HG03565 (cell line): ENCODE results near the gene TMEM108.

Experiments used
- ATAC-seq: cut with Tn5 transposase; IDR thresholded peaks from one replicate; pipeline ENCODE4 v1.9.1; 2021; ENCODE audit warnings: mild to moderate bottlenecking, moderate library complexity; ENCODE audit not compliant: unreplicated experiment

Gene TMEM108

DNA sequence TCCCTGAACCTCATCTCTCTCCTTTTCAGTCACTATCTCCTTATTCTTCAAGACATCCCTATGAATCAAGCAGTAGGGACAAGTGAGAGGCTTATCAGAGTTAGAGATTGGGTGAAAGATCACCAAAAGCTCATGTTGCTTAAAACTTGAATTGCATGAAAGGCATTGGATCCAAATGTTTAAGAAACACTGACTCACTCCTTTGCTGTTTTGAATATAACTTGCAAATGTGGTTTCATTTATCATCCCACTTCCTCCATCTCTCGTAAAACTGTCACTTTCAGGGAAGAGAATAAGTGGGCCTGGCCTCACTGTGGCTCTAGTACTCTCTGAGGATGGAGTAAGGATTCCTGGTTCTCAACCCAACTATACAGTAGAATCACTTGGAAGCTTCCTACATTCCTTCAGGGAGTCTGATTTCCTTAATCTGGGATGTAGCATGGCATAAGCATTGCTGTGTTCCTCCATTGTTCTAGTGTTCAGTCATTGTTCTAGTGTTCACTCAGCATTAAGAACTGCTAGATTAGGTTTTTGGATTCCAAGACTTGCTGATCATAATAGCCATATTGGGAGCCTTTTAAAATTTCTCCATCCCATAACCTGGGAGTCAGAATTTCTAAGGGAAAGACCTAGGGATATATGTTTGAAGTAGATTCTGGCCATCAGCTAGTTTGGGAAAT is 171.8 kb downstream of the TMEM108 start:
- no peak for ATAC-seq

DNA sequence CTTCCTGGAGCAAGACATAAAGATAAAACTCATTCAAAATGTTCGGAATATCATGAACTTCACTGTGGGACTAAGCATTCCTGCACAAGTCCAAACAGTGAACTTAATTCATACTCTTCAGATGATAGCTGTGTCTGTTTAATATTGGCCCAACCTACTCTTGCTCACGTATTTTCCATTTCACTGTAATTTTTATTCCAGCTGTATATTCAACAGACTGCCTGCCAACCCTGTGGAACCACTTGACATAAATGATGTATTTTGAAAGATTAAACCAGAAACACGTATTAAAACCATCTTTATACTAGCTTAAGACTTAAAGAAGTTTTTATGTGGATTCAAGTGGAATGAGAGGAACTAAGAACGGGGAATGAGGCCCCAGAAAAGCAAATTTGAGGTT is 172.5 kb downstream of the TMEM108 start:
- no peak for ATAC-seq

DNA sequence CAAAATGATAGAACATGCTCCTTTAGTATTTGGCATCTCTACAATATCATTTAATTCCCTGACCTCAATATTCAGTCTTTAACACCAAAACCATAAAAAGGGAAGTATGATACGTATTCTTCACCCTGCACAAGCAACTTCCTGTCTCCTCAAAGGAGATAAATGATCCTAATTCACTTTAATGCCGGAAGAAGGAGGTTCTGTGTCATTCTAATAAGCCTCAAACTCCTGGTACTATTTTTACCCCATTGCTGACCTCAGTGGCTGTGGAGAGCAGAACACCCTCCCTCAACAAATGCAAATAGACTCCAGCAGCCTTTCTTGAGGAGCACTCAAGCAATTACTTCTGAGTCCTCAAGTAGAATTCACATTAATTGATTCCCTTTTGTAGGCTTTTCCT is 173.3 kb downstream of the TMEM108 start:
- peak; percentile 97 for ATAC-seq

DNA sequence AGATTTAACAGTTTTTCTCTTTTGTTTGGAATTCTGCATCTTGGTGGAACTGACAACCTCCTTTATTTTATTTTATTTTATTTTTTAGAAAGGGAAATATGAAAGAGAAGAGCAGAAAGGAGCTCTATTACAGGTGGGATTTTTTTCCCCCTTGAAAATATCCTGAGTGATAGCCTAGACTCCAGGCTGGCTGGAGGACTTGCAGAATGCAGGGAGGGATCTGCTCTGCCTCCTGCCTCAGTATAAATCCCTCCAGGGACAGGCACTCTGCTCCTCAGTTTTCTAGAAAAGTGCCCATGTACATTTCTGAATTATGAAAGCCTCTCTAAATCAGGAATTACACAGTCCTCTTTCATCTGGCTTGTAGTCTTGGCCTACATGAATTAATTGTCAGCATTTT is 173.7 kb downstream of the TMEM108 start:
- ATAC-seq = no peak

DNA sequence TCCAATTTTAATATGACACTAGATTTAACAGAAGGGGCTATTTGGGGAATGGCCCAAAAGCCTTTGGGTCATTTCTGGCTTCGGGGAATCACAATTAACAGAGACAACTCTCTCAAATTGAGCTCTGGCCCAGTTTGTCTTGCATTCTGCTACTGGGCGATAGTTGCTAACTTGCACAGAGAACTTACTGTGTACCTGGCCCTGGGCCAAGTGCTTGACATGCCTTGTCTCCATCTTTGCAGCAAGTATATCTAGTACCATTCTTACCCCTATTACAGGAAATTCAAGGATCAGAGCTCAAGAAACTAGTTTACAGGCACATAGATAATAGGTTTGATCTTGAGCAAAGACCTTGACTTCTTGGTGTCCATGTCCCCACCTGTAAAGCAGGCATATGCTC is 175.7 kb downstream of the TMEM108 start:
- ATAC-seq = no peak

DNA sequence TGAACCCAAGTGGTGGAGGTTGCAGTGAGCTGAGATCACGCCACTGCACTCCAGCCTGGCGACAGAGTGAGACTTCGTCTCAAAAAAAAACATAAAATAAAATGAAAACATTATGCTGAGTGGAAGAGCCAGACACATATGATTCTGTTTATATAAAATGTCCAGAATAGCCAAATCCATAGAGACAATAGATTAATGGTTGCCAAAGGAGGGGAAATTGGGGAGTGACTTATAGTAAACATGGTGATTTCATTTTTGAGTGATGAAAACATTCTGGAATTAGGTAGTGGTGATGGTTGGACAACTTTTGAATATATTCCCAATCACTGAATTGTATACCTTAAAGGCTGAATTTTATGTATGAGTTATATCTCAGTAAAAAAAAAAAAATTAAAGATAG is 189.6 kb downstream of the TMEM108 start:
- no peak for ATAC-seq

DNA sequence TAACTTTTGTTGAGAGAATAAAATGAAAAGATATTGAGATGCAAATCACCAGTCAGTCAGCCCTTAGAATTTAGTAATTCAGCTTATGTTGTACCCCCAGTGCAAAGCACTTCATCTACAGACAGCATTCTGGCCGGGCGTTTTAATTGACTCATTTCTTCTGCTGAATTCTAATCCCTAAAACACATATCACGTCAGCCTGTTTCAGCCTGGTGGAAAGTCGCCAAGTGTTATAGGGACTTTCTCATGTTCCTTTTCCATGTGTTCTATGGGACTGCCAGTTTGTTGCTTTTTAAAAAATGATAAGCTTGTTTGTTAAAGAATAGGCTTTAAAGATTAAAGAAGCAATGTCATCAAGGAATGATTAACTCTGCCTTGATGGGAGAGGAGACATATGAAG is 192.0 kb downstream of the TMEM108 start:
- ATAC-seq = no peak

DNA sequence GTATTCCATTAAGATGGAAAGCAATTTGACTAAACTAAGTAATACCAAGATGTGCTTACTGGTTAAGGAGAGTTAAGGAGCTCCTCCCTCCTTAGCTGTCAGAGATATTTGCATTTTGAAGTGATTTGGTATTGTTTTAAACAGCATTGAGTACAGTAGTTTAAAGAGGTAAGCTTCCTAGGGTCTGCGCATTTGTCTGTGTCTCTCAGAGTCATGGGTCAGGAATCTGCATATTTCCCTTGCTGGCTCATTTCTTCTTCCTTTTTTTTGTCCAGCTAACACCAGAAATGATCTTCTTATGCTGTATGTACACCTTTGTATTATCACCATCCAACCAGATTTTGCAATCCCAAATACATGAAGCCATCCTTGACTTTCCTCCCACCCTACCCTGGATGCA is 198.7 kb downstream of the TMEM108 start:
- ATAC-seq = no peak

DNA sequence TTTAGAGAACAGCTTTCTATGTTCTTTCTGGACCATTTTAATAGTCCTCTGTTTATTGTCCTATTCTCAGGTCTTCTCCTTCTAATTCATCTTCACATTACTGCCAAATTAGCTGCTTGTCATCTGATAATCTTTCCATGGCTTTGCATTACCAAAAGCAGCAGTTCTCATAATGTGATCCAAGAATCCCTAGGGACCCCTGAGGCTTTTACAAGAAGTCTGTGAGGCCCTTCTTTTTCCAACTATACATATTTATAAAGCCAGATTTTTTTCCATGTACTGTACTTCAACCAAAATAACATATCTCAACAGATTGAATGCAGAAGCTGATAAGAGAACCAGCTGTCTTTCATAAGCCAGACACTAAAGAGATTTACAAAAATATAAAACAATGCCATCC is 199.2 kb downstream of the TMEM108 start:
- no peak for ATAC-seq

DNA sequence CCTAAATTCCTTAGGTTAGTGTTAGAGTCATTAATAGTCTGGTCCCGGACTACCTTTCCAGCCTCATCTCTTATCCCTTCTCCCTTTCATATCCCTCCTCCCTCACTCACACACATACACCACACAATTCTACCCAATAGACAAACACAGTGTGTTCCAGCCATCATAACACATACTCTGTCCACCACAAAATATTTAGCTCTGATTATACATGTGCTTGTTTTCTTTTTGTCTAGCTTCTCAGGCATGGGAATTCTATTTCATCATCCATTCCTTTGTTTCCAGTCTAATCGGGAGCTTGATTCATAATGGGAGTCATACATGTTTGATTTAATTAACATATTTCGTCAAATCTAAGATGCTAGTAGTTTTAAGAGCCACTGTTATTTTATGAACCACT is 199.8 kb downstream of the TMEM108 start:
- ATAC-seq = no peak

DNA sequence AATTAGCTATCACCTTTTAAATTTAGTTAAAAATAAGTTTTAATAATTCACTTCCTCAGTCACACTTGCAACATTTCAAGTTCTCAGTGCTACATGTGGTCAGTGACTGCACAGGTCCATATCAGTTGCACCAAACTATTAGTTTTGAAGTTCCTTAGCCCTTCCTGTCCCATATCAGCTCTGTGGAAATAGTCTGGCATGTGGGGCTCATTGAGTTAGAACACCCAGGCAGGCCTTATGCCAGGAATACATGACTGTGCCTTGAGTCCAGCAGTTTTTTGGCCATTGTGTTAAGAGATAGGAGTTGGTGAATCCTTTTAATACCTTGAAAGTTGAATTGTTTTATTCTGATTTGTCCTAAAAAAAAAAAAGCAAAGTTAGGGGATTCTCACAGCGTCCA is 207.9 kb downstream of the TMEM108 start:
- ATAC-seq = no peak

DNA sequence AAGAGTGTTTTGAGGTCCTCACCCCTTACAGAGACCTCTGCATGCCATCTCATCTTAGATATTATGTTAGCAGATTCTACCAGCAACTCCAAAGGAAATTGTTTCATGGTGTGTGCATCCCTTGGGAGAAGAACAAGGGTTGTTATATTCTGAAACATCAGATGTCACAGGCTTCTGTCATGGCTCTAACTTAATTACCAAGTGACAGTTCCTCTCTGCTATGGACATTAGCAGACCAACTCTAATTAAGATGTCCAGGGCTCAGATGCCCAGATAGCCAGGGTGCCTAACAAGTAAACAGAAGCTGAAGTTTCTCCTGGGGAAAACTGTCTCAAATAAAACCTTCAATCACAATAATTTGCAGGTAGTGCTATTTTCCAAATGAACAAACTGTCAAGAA is 208.6 kb downstream of the TMEM108 start:
- no peak for ATAC-seq

DNA sequence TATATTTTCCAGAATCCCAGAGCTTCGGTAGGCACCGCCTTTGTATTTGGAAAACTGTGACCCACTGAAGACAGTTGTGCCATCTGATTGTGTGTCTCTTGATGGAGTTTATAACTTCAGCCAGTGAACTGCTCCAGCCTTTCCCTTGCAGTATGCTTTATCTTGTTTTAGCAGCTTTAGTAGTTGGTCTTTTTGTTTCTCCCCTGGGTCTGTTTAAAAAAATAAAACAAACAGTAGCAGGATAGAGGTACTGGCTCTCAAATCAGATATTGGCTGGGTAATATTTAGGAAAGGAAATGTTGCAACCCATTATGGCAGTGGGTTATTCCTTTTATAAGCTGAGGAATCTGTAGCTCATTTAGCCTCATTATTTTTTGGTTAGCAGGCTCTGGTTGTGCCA is 210.2 kb downstream of the TMEM108 start:
- no peak for ATAC-seq

DNA sequence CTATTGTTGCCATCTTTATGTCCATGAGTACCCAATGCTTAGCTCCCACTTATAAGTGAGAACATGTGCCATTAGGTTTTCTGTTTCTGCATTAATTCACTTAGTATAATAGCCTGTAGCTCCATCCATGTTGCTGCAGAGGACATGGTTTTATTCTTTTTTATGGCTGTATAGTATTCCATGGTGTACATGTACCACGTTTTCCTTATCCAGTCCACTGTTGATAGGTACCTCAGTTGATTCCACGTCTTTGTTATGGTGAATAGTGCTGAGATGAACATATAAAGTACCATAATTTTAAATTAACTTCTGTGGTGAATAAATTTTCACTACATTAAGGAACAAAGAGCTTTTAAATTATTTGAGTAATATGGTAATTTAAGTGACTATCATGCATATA is 211.3 kb downstream of the TMEM108 start:
- ATAC-seq = no peak

DNA sequence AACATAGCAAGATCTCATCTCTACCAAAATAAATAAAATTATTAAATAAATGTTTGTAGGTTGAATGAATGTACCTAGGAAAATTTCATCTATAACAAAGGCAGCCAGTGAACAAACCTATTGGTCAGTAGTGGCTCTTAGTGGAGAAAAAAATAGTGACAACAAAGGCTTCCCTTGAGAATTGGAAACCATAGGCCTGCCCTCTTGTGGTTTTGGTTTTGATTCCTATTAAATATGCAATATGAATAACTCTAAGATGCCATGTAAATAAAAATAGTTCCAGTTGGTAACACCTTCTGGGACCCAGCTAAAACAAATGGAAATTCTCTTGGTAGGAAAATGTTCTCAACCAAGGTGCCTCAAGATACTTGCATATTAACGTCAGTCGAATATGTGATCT is 216.0 kb downstream of the TMEM108 start:
- no peak for ATAC-seq

DNA sequence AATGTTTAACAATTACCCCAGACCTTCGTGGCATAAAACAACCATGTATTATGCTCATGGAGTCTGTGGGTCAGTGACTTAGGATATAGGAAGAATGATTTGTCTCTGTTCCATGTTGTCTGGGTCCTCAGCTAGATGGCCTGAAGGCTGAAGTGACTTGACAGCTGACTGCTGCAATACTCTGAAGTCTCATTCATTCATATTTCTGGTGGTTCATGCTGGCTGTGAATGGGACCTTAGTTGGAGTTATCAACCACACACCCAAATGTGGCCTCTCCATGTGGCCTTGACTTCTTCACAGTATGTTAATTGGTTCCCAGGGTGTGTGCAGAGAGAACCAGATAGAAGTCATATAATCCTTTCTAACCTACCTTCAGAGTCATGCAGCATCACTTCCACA is 216.5 kb downstream of the TMEM108 start:
- ATAC-seq = no peak

DNA sequence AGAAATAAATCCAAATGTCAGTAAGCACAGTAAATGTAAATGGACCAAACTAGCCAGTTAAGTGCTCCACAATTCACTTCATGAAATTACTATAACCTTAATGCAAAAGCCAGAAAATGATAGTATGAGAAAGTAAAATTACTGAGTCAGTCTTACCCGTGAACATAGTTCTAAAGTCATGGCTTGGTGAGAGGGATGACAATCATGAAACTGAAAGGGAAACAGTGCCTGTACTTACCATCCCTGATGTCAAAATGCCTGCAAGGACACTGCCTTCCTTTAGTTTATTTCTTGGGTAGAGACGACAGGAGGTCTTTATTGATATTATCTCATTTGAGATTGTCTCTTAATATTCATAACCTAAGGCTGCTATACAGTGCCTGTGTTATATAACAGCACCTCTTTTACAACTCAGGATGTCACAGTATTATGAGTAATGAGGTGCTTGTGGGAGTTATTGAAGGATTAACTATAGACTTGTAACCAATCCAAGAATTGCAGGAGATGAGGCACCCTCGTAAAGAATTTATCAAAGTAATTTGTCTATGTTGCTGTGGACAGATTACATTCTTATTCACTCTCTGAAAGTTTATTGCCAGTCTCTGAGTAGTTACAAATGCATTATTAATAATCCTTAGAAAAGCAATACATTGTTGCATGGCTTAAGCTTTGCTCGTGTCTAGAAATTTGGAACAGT is 218.7 kb downstream of the TMEM108 start:
- ATAC-seq = peak; percentile 71

DNA sequence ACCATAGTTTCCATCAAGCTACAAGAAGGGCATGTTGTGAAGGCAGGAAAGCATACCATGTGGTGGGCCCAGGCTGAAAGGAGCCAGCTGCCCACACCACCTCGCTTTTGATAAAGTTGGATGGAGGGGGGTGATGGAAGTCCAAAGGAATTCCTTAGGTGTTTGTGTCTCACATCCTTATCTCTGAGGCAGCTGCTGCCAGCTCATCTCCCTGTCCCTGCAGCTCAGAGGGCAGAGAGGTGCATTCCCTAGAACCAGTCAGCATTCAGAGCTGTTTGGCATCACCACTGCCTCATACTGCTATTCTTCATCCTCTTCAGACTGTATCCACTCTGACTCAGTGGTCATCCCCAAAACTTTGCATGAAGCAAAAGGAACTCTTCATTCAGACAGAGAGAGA is 220.2 kb downstream of the TMEM108 start:
- no peak for ATAC-seq

DNA sequence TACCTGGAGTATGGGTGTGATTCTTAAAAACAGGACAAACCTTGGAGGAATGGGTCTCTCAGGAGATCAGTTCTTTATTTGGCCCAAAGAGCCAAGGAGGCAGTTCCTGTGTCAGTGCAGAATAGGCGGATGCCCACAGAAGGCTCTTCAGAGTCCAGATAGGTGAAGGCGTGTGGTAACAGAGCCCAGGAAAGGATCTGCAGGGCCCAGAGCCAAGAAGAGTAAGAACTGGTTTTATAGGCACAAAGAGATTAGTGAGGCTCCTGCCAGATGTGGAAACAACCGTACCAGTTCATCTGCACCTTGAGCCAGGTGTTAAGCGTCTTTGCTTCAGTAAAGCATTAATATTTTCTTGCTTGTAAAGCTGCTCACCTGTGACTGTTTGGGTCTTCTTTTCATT is 221.6 kb downstream of the TMEM108 start:
- no peak for ATAC-seq

DNA sequence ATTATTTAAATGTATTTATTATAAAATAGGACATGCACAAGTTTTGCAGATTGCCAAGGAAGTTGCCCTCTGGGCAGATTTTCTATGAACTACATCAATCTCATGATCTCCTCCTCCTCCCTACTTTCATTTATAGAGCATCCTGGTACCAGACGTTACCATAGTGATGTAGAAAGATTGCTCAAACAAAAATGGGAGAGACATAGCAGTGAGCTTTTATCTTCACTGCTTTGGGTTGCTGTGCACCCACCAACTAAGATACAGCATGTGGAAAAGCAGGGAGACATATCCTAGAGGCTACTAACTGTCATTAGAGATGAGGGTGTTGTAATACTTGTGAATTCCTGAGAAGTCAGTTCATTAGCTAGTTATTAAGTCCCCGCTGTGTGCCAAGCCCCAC is 224.1 kb downstream of the TMEM108 start:
- no peak for ATAC-seq

DNA sequence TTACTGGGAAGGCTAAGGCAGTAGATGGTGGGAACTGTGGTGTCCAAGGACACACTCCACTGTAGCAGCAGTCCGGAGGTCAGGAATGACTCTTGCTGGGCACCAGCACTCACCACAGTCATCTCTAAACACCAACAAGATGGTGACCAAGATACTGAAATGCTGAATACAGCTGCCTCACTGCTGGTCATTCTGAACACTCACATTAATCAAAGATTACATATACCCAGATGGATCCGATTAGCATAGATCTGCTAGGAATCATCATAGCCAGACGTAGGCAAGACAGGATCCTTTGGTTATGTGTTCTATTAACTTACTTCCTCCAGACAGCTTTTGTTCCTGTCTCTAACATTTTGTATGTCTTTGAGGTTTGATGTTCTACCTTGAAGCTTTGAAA is 226.7 kb downstream of the TMEM108 start:
- ATAC-seq = no peak

DNA sequence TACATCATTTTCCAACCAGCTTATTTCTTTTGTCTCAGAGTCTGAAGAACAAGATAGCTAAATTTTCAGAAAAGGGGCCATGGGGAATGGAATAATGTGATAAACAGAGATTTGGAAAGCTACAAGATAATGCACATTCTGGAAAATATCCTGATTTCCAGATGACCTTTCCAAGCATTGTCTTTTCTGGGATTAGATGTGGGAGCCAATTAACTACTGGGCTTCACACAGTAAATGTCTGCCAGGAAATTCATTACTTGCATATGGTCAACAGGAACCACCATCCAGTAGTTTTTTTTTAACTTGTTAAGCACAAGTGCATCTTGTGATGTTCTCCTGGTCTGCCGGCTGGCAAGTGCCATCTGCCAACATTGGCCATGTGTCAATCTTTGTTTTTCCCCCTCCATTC is 230.5 kb downstream of the TMEM108 start:
- ATAC-seq = no peak

DNA sequence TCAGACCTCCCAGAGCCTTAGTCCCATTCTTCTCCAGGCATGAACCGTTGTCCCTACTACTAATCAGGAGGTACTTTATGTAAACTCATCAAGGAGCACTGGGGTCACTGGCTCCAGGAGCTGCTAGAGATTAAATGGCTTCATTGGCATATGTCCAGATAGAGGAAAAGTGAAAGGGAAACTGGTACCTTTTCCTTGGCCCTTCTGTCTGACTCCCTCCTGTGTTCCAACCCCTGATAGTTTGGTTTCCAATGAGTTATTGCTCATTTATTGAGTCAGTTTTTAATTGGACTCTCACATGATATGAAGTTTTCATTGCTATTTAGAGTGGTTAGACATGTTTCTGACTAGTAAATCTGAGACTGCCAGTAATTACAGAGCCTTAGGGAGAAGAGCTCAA is 231.2 kb downstream of the TMEM108 start:
- no peak for ATAC-seq
